Mesothelial cell of epicardium (in vitro differentiated cells): ENCODE data around the gene KCNMA1. TPM values are rescaled to one million over a fixed set of nuclear protein-coding genes. Genes with fewer than 3 reads are reported as not detected.
A peak's percentile ranks its signal among the peaks of the same experiment; 100 is the strongest.

ENCODE experiments used
- DNase-seq, 2 experiments: peaks; one replicate each; pipeline ENCODE4 v3.0.0; 2021; ENCODE audit warnings: low spot score in 2 of 2; ENCODE audit not compliant: unreplicated experiment in 2 of 2
- H3K27ac Mint-ChIP-seq: 2 replicates; pipeline ENCODE4 v1.8.0; 2021; ENCODE audit warnings: mixed read lengths
- H3K27me3 Mint-ChIP-seq: 2 replicates; pipeline ENCODE4 v1.8.0; 2021; ENCODE audit warnings: low read depth, mixed read lengths
- H3K36me3 Mint-ChIP-seq: 2 replicates; pipeline ENCODE4 v1.8.0; 2021; ENCODE audit warnings: mixed read lengths
- H3K4me1 Mint-ChIP-seq: 2 replicates; pipeline ENCODE4 v1.8.0; 2021; ENCODE audit warnings: mixed read lengths
- H3K4me3 Mint-ChIP-seq: 2 replicates; pipeline ENCODE4 v1.8.0; 2021; ENCODE audit warnings: mild to moderate bottlenecking, moderate library complexity, mixed read lengths
- H3K9me3 Mint-ChIP-seq: 2 replicates; pipeline ENCODE4 v1.8.0; 2021; ENCODE audit warnings: mixed read lengths
- CTCF ChIP-seq: fragments of 200-600 bp; sonication (generic); IDR thresholded peaks from one replicate; pipeline ENCODE4 v1.5.0; 2021; ENCODE audit warnings: antibody characterized with exemption; ENCODE audit not compliant: unreplicated experiment
- total RNA-seq: library from RNA; stranded (reverse); gene quantifications from 3 replicates; pipeline ENCODE4 v1.2.1, GENCODE V29; 2021

The KCNMA1 gene
- total RNA-seq, 1 donor from 2014 or later, result 44.0 TPM

GRCh38 chr10:77156406-77156879 is 481.2 kb downstream of the KCNMA1 start:
- Mint-ChIP-seq H3K36me3 (no peaks in the 10 kb centered on the region), H3K27ac (peak overlapping the region; percentile 40)
- no peak for TF ChIP-seq CTCF

GRCh38 chr10:77152256-77152655 is 485.4 kb downstream of the KCNMA1 start:
- no peak for DNase-seq
- H3K27me3 Mint-ChIP-seq, result no peaks in the 10 kb centered on the region
- no peaks in the 10 kb centered on the region for H3K36me3 Mint-ChIP-seq
- no peaks in the 10 kb centered on the region for H3K9me3 Mint-ChIP-seq
- peaks cover 38% of the 10 kb centered on the region for H3K4me1 Mint-ChIP-seq
- no peak for TF ChIP-seq CTCF
- no peak overlapping the region for H3K27ac Mint-ChIP-seq
- no peak overlapping the region for H3K4me3 Mint-ChIP-seq

More at GRCh38 chr10:77156406-77156879, 481.2 kb downstream of the KCNMA1 start:
- Mint-ChIP-seq H3K4me1 (peaks cover 43% of the 10 kb centered on the region), H3K27me3 (no peaks in the 10 kb centered on the region), H3K9me3 (no peaks in the 10 kb centered on the region), H3K4me3 (no peak overlapping the region)
- DNase-seq, result no peak

- Mint-ChIP-seq H3K27ac (no peak overlapping the region), H3K36me3 (no peaks in the 10 kb centered on the region), H3K27me3 (no peaks in the 10 kb centered on the region), H3K4me3 (no peak overlapping the region), H3K9me3 (no peaks in the 10 kb centered on the region), H3K4me1 (peaks cover 36% of the 10 kb centered on the region)
- TF ChIP-seq CTCF, result no peak
- no peak for DNase-seq
Observed at GRCh38 chr10:77151408-77151807, 486.2 kb downstream of the KCNMA1 start.

DNA sequence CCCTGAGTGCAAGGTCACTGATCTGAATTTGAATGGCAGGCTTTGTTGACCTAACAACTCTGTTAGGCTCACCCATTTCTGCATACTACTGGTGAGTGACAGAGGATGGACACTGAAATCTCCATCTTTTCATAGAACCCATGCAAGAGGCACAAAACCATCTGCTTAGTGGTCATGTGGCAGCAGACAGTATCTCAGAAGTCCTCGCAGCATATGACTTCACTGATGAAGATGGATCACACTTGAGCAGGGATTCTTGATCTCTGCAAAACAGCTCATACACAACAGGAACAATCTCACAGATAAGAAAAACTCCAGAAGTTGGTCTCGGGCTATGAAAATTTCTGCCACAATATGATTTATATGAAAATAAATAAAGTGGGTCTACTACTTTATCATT is 487.9 kb downstream of the KCNMA1 start:
- Mint-ChIP-seq H3K27ac (no peak overlapping the region), H3K36me3 (no peaks in the 10 kb centered on the region), H3K9me3 (no peaks in the 10 kb centered on the region), H3K27me3 (no peaks in the 10 kb centered on the region), H3K4me1 (peaks cover 34% of the 10 kb centered on the region), H3K4me3 (no peak overlapping the region)
- DNase-seq, result no peak
- no peak for TF ChIP-seq CTCF

- no peak overlapping the region for H3K4me3 Mint-ChIP-seq
- H3K36me3 Mint-ChIP-seq, result no peaks in the 10 kb centered on the region
- H3K4me1 Mint-ChIP-seq, result peaks cover 34% of the 10 kb centered on the region
- DNase-seq, result no peak
- no peak for TF ChIP-seq CTCF
- H3K27ac Mint-ChIP-seq, result no peak overlapping the region
- no peaks in the 10 kb centered on the region for H3K9me3 Mint-ChIP-seq
- no peaks in the 10 kb centered on the region for H3K27me3 Mint-ChIP-seq
Observed at GRCh38 chr10:77149001-77149400, 488.6 kb downstream of the KCNMA1 start.

DNA sequence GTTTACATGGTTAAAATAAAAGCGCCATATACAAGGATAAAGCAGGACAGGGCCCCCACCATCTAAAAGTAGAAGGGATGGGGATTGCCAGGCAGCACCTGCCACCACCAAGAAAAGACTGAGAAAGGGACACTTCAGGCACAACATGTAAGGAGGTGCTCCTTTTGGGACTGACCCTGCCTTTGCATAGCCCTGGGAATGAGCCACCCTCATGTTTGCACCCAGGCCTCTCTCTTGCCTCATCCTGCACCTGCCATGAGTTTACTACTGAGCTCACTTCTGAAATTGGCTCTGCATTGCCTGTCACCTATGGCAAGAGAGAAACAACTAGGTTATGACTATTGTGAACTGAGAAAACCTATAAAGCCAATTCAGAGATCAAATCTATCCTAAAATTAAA is 489.7 kb downstream of the KCNMA1 start:
- no peak overlapping the region for H3K27ac Mint-ChIP-seq
- no peak overlapping the region for H3K4me3 Mint-ChIP-seq
- no peak for DNase-seq
- peaks cover 3% of the 10 kb centered on the region for H3K9me3 Mint-ChIP-seq
- TF ChIP-seq CTCF, result no peak
- H3K36me3 Mint-ChIP-seq, result no peaks in the 10 kb centered on the region
- no peaks in the 10 kb centered on the region for H3K27me3 Mint-ChIP-seq
- peaks cover 34% of the 10 kb centered on the region for H3K4me1 Mint-ChIP-seq
